ENCODE data around the gene KCNA2. TPM values are rescaled to one million over a fixed set of nuclear protein-coding genes. Genes with fewer than 3 reads are reported as not detected.

Gene KCNA2
- total RNA-seq, 1 donor from 2014 or later, result 0.04 TPM

DNA sequence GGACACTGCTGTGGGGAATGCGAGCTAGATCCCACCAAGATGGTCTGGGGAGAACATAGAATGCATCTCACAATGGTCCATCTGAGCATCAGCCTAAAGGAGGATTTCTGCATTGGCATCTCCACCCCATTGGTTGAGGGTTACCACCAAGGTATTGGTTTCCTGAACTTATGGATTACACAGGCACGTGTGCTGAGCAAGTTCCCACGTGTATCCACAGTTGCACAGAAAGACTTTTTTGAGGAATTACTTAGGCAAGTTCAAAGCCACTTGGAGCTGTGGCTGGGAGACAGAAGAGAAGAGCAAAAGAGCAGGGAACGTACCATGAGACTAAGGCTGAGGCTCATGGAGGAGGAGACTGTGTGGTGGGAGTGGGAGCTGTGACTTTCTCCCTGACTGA lies 43.1 kb downstream of the KCNA2 start:
- Histone ChIP-seq H3K9ac (no peak overlapping the region), H4K20me1 (ENCODE audit: low read depth) (no peaks in the 10 kb centered on the region), H3K27ac (no peak overlapping the region), H3K9me3 (ENCODE audit: low read depth) (no peaks in the 10 kb centered on the region), H3K36me3 (no peaks in the 10 kb centered on the region), H3F3A (ENCODE audit: low read depth) (no peaks in the 10 kb centered on the region), H3K79me2 (ENCODE audit: low read depth) (no peaks in the 10 kb centered on the region), H3K4me1 (peaks cover 7% of the 10 kb centered on the region), H3K4me3 (no peak overlapping the region), H3K4me2 (no peak overlapping the region), H3K27me3 (peaks cover 22% of the 10 kb centered on the region), H2AFZ (replicated peaks) (no peak overlapping the region)
- no peak for DNase-seq (ENCODE audit: low spot score)
- H3K36me3 Mint-ChIP-seq, result no peaks in the 10 kb centered on the region
- TF ChIP-seq, protein P1, sequence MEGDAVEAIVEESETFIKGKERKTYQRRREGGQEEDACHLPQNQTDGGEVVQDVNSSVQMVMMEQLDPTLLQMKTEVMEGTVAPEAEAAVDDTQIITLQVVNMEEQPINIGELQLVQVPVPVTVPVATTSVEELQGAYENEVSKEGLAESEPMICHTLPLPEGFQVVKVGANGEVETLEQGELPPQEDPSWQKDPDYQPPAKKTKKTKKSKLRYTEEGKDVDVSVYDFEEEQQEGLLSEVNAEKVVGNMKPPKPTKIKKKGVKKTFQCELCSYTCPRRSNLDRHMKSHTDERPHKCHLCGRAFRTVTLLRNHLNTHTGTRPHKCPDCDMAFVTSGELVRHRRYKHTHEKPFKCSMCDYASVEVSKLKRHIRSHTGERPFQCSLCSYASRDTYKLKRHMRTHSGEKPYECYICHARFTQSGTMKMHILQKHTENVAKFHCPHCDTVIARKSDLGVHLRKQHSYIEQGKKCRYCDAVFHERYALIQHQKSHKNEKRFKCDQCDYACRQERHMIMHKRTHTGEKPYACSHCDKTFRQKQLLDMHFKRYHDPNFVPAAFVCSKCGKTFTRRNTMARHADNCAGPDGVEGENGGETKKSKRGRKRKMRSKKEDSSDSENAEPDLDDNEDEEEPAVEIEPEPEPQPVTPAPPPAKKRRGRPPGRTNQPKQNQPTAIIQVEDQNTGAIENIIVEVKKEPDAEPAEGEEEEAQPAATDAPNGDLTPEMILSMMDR (IDR thresholded peaks at IDR 0.05), result no peak
- TF ChIP-seq EZH2 (IDR thresholded peaks at IDR 0.05), result no peak
- no peak for TF ChIP-seq EZH2phosphoT487 (IDR thresholded peaks at IDR 0.05)
- no peak overlapping the region for H3K4me3 Mint-ChIP-seq
- H3K9me3 Mint-ChIP-seq, result no peaks in the 10 kb centered on the region
- H3K4me1 Mint-ChIP-seq, result peaks cover 16% of the 10 kb centered on the region
- H3K27me3 Mint-ChIP-seq (ENCODE audit: insufficient read depth, low read depth), result peaks cover 10% of the 10 kb centered on the region
- H3K27ac Mint-ChIP-seq, result no peak overlapping the region

DNA sequence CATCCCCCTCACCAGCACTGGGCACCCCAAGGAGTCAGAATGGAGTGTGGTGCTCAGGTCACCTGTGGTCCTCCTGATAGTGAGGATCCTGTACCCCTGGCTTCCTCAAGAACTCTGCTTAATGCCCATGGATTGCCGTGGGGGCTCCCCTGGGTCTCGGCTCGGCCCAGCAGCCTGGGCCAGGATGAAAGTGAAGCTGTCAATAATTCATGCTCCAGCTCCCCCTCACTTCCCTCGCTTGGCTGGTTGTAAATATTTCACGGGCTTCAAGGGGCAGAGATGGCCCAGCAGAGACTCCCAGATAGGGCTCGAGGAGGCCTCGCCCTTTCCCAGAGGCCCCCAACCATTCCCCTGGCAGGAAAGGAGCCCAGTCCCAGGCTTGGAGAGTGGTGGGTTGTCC lies 44.6 kb downstream of the KCNA2 start:
- Histone ChIP-seq H3F3A (ENCODE audit: low read depth) (no peaks in the 10 kb centered on the region), H3K79me2 (ENCODE audit: low read depth) (no peaks in the 10 kb centered on the region), H3K27me3 (peaks cover 26% of the 10 kb centered on the region), H3K9me3 (ENCODE audit: low read depth) (no peaks in the 10 kb centered on the region), H3K4me2 (no peak overlapping the region), H4K20me1 (ENCODE audit: low read depth) (no peaks in the 10 kb centered on the region), H3K36me3 (no peaks in the 10 kb centered on the region), H2AFZ (replicated peaks) (no peak overlapping the region), H3K4me3 (no peak overlapping the region), H3K4me1 (peaks cover 7% of the 10 kb centered on the region), H3K27ac (no peak overlapping the region), H3K9ac (no peak overlapping the region)
- DNase-seq (ENCODE audit: low spot score), result no peak
- no peak overlapping the region for H3K4me3 Mint-ChIP-seq
- TF ChIP-seq EZH2 (IDR thresholded peaks at IDR 0.05), result no peak
- no peak for TF ChIP-seq EZH2phosphoT487 (IDR thresholded peaks at IDR 0.05)
- TF ChIP-seq, protein P1 (IDR thresholded peaks at IDR 0.05), result no peak
- peaks cover 18% of the 10 kb centered on the region for H3K27me3 Mint-ChIP-seq (ENCODE audit: insufficient read depth, low read depth)
- H3K27ac Mint-ChIP-seq, result no peak overlapping the region
- H3K36me3 Mint-ChIP-seq, result no peaks in the 10 kb centered on the region
- H3K9me3 Mint-ChIP-seq, result no peaks in the 10 kb centered on the region
- peaks cover 16% of the 10 kb centered on the region for H3K4me1 Mint-ChIP-seq

DNA sequence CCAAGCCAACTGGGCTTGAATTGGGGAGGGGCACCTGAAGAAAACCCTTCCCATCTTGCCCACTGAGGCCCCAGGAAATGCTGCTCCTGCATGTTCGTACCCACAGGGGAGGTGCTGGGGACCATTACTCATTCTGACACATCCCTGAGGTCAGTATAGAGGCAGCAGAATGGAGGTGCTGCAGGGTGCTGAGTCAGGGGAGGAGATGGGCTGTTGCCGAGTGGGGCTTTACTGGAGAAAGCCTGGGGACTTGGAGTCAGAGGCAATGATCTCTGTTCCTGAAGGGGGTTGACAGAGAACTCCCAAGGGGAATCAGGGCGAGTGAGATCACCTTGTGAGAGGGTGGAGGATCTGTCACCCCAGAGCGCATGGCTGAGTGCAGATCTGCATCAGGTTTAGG lies 47.0 kb downstream of the KCNA2 start:
- Mint-ChIP-seq H3K27me3 (ENCODE audit: insufficient read depth, low read depth) (peaks cover 20% of the 10 kb centered on the region), H3K4me3 (no peak overlapping the region)

More for the DNA sequence above, 47.0 kb downstream of the KCNA2 start:
- Histone ChIP-seq H3K27ac (no peak overlapping the region), H3K4me1 (no peaks in the 10 kb centered on the region), H4K20me1 (ENCODE audit: low read depth) (no peaks in the 10 kb centered on the region), H2AFZ (replicated peaks) (no peak overlapping the region), H3K9me3 (ENCODE audit: low read depth) (no peaks in the 10 kb centered on the region), H3K9ac (no peak overlapping the region), H3K27me3 (peaks cover 47% of the 10 kb centered on the region), H3F3A (ENCODE audit: low read depth) (no peaks in the 10 kb centered on the region), H3K79me2 (ENCODE audit: low read depth) (no peaks in the 10 kb centered on the region), H3K4me3 (no peak overlapping the region), H3K36me3 (no peaks in the 10 kb centered on the region), H3K4me2 (no peak overlapping the region)
- DNase-seq (ENCODE audit: low spot score), result no peak
- H3K27ac Mint-ChIP-seq, result no peak overlapping the region
- H3K4me1 Mint-ChIP-seq, result peaks cover 3% of the 10 kb centered on the region
- TF ChIP-seq EZH2 (IDR thresholded peaks at IDR 0.05), result no peak
- no peak for TF ChIP-seq EZH2phosphoT487 (IDR thresholded peaks at IDR 0.05)
- TF ChIP-seq, protein P1 (IDR thresholded peaks at IDR 0.05), result no peak
- no peaks in the 10 kb centered on the region for H3K36me3 Mint-ChIP-seq
- no peaks in the 10 kb centered on the region for H3K9me3 Mint-ChIP-seq

All from neural progenitor cell (in vitro differentiated cells).